Measurements from ENCODE around the gene PRMT5.

DNA sequence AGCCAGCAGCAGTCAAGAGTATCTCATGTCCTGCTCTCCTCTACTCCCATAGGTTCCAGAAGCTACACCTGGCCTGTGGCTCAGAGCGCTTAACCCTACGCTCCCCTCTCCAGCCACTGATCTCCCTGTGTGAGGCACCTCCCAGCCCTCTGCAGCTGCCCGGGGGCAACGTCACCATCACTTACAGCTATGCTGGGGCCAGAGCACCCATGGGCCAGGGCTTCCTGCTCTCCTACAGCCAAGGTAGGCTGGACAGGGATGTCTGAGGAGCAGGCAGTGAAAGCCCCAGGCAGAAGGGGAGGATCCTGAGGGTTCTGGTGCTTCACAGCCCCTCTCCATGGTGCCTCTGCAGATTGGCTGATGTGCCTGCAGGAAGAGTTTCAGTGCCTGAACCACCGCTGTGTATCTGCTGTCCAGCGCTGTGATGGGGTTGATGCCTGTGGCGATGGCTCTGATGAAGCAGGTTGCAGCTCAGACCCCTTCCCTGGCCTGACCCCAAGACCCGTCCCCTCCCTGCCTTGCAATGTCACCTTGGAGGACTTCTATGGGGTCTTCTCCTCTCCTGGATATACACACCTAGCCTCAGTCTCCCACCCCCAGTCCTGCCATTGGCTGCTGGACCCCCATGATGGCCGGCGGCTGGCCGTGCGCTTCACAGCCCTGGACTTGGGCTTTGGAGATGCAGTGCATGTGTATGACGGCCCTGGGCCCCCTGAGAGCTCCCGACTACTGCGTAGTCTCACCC is 54.0 kb downstream of the PRMT5 start:
- TF ChIP-seq, protein P1, sequence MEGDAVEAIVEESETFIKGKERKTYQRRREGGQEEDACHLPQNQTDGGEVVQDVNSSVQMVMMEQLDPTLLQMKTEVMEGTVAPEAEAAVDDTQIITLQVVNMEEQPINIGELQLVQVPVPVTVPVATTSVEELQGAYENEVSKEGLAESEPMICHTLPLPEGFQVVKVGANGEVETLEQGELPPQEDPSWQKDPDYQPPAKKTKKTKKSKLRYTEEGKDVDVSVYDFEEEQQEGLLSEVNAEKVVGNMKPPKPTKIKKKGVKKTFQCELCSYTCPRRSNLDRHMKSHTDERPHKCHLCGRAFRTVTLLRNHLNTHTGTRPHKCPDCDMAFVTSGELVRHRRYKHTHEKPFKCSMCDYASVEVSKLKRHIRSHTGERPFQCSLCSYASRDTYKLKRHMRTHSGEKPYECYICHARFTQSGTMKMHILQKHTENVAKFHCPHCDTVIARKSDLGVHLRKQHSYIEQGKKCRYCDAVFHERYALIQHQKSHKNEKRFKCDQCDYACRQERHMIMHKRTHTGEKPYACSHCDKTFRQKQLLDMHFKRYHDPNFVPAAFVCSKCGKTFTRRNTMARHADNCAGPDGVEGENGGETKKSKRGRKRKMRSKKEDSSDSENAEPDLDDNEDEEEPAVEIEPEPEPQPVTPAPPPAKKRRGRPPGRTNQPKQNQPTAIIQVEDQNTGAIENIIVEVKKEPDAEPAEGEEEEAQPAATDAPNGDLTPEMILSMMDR (IDR thresholded peaks at IDR 0.05) = no peak
- TF ChIP-seq POLR2AphosphoS5 (IDR thresholded peaks at IDR 0.05) (no peak), EP300 (IDR thresholded peaks at IDR 0.05; ENCODE audit: low read depth) (no peak), POLR2A (IDR thresholded peaks at IDR 0.05) (no peak)

All from transverse colon (tissue), 4 donors.